H9 (cell line): ENCODE data around the gene UPB1. TPM values are rescaled to one million over a fixed set of nuclear protein-coding genes. Genes with fewer than 3 reads are reported as not detected.

Source experiments
- DNase-seq: peaks from one replicate; pipeline ENCODE4 v3.0.0-alpha.2; 2017
- H2AFZ ChIP-seq: one replicate; pipeline ENCODE4 v1.6.1; 2013; ENCODE audit warnings: mild to moderate bottlenecking, low read length, control low read depth, moderate library complexity
- H2AK5ac ChIP-seq: 2 replicates; pipeline ENCODE4 v1.6.1; 2013; ENCODE audit warnings: low read length, control low read depth, mixed read lengths; ENCODE audit not compliant: insufficient read length
- H2BK120ac ChIP-seq: one replicate; pipeline ENCODE4 v1.6.1; 2013; ENCODE audit warnings: low read depth, mild to moderate bottlenecking, low read length, control low read depth, inconsistent platforms; ENCODE audit not compliant: poor library complexity, severe bottlenecking
- H2BK12ac ChIP-seq: 2 replicates; pipeline ENCODE4 v1.6.1; 2013; ENCODE audit warnings: low read length, control low read depth, mixed read lengths, low read depth; ENCODE audit not compliant: insufficient read length
- H2BK15ac ChIP-seq: 2 replicates; pipeline ENCODE4 v1.6.1; 2013; ENCODE audit warnings: low read depth, low read length, control low read depth
- H2BK20ac ChIP-seq: one replicate; pipeline ENCODE4 v1.6.1; 2013; ENCODE audit warnings: low read depth, mild to moderate bottlenecking, low read length, control low read depth, inconsistent platforms; ENCODE audit not compliant: poor library complexity, severe bottlenecking
- H2BK5ac ChIP-seq: 2 replicates; pipeline ENCODE4 v1.6.1; 2013; ENCODE audit warnings: low read length, control low read depth, mixed read lengths; ENCODE audit not compliant: insufficient read length
- H3K14ac ChIP-seq: 2 replicates; pipeline ENCODE4 v1.6.1; 2013; ENCODE audit warnings: low read length, control low read depth; ENCODE audit not compliant: insufficient read depth
- H3K18ac ChIP-seq: 2 replicates; pipeline ENCODE4 v1.6.1; 2013; ENCODE audit warnings: low read depth, mild to moderate bottlenecking, mixed read lengths, low read length, control low read depth; ENCODE audit not compliant: insufficient read length
- H3K23ac ChIP-seq: 2 replicates; pipeline ENCODE4 v1.6.1; 2013; ENCODE audit warnings: low read length, control low read depth, mixed read lengths, low read depth; ENCODE audit not compliant: insufficient read length
- H3K23me2 ChIP-seq: 2 replicates; pipeline ENCODE4 v1.6.1; 2013; ENCODE audit warnings: low read depth, mild to moderate bottlenecking, mixed read lengths, low read length, control low read depth; ENCODE audit not compliant: insufficient read length, poor library complexity, severe bottlenecking
- H3K27ac ChIP-seq: 2 replicates; pipeline ENCODE4 v1.5.1; 2013; ENCODE audit warnings: low read length, control low read depth, mixed read lengths, low read depth; ENCODE audit not compliant: insufficient read length
- H3K27me3 ChIP-seq: 2 replicates; pipeline ENCODE4 v1.6.1; 2013; ENCODE audit warnings: low read length, control low read depth, inconsistent platforms; ENCODE audit not compliant: insufficient read depth
- H3K4ac ChIP-seq: 2 replicates; pipeline ENCODE4 v1.6.1; 2013; ENCODE audit warnings: low read depth, mild to moderate bottlenecking, control low read depth, inconsistent platforms, low read length, moderate library complexity
- H3K4me1 ChIP-seq: 2 replicates; pipeline ENCODE4 v1.6.1; 2013; ENCODE audit warnings: low read length, control low read depth, inconsistent platforms; ENCODE audit not compliant: insufficient read depth
- H3K4me2 ChIP-seq: 2 replicates; pipeline ENCODE4 v1.6.1; 2013; ENCODE audit warnings: low read length, control low read depth, mixed read lengths; ENCODE audit not compliant: insufficient read length, insufficient read depth
- H3K56ac ChIP-seq: 2 replicates; pipeline ENCODE4 v1.6.1; 2013; ENCODE audit warnings: low read depth, mild to moderate bottlenecking, mixed read lengths, low read length, control low read depth; ENCODE audit not compliant: insufficient read length
- H3K79me1 ChIP-seq: 2 replicates; pipeline ENCODE4 v1.6.1; 2013; ENCODE audit warnings: low read depth, mild to moderate bottlenecking, moderate library complexity, low read length, control low read depth, inconsistent platforms; ENCODE audit not compliant: insufficient read depth, poor library complexity, severe bottlenecking
- H3K79me2 ChIP-seq: 2 replicates; pipeline ENCODE4 v1.6.1; 2013; ENCODE audit warnings: low read length, control low read depth, inconsistent platforms; ENCODE audit not compliant: insufficient read depth
- H3K9ac ChIP-seq: 2 replicates; pipeline ENCODE4 v1.6.1; 2013; ENCODE audit warnings: low read length, control low read depth, mixed read lengths; ENCODE audit not compliant: insufficient read length; ENCODE audit errors: extremely low read depth
- H3K9me3 ChIP-seq: one replicate; pipeline ENCODE4 v1.6.1; 2013; ENCODE audit warnings: low read depth, low read length, inconsistent platforms; ENCODE audit not compliant: control insufficient read depth
- H3T11ph ChIP-seq: one replicate; pipeline ENCODE4 v1.6.1; 2013; ENCODE audit warnings: mild to moderate bottlenecking, low read length, control low read depth, inconsistent platforms
- H4K20me1 ChIP-seq: one replicate; pipeline ENCODE4 v1.6.1; 2013; ENCODE audit not compliant: control insufficient read depth, insufficient read length, insufficient read depth
- H4K5ac ChIP-seq: 2 replicates; pipeline ENCODE4 v1.6.1; 2013; ENCODE audit warnings: low read depth, mild to moderate bottlenecking, mixed read lengths, low read length, control low read depth; ENCODE audit not compliant: insufficient read length
- H4K8ac ChIP-seq: replicated peaks from 2 replicates; pipeline ENCODE4 v1.6.1; 2013; ENCODE audit warnings: low read length, control low read depth, mixed read lengths, low read depth; ENCODE audit not compliant: insufficient read length
- H4K91ac ChIP-seq: 2 replicates; pipeline ENCODE4 v1.6.1; 2013; ENCODE audit warnings: low read depth, mild to moderate bottlenecking, moderate library complexity, mixed read lengths, low read length, control low read depth; ENCODE audit not compliant: insufficient read length
- H3K27ac Mint-ChIP-seq, 3 experiments: 2 replicates in 2 of 3; 3 replicates in 1 of 3; pipeline ENCODE4 v1.8.0; 2020 to 2021; ENCODE audit warnings: mixed read lengths in 3 of 3, mild to moderate bottlenecking in 1 of 3, moderate library complexity in 1 of 3
- H3K27me3 Mint-ChIP-seq: 2 replicates; pipeline ENCODE4 v1.8.0; 2021; ENCODE audit warnings: low read depth, mild to moderate bottlenecking, moderate library complexity, mixed read lengths
- H3K36me3 Mint-ChIP-seq, 3 experiments: 2 replicates in 2 of 3; 3 replicates in 1 of 3; pipeline ENCODE4 v1.8.0; 2020 to 2021; ENCODE audit warnings: low read depth in 3 of 3, mixed read lengths in 3 of 3; ENCODE audit not compliant: insufficient read depth in 1 of 3
- H3K4me1 Mint-ChIP-seq, 2 experiments: 2 replicates each; pipeline ENCODE4 v1.8.0; 2020; ENCODE audit warnings: mixed read lengths in 2 of 2
- H3K4me3 Mint-ChIP-seq, 2 experiments: 2 replicates in 1 of 2; 3 replicates in 1 of 2; pipeline ENCODE4 v1.8.0; 2020 to 2021; ENCODE audit warnings: mild to moderate bottlenecking in 2 of 2, mixed read lengths in 2 of 2, moderate library complexity in 1 of 2
- H3K9me3 Mint-ChIP-seq, 2 experiments: 2 replicates in 1 of 2; 3 replicates in 1 of 2; pipeline ENCODE4 v1.8.0; 2020; ENCODE audit warnings: mild to moderate bottlenecking in 2 of 2, mixed read lengths in 2 of 2, moderate library complexity in 1 of 2
- WGBS: extraction: QIAGEN DNeasy Blood & Tissue Kit; methylation state at CpG from one replicate; pipeline ENCODE4 v1.1.7; 2013; ENCODE audit warnings: missing lambda C conversion rate, low lambda C conversion rate, mixed read lengths; ENCODE audit not compliant: insufficient read length; ENCODE audit errors: extremely low coverage; 5-methylcytosine and 5-hydroxymethylcytosine counted together
- total RNA-seq: library from RNA; stranded (reverse); gene quantifications from 2 replicates; pipeline ENCODE4 v1.2.1, GENCODE V29; 2021
- TF ChIP-seq, protein P1 (sequence below): fragments of 200-600 bp; sonication (generic); conservative IDR thresholded peaks from 3 replicates; pipeline ENCODE4 v1.8.0; 2021; ENCODE audit warnings: antibody characterized with exemption, mild to moderate bottlenecking

The UPB1 gene
- total RNA-seq, 1 experiment from 2014 or later = not detected

DNA sequence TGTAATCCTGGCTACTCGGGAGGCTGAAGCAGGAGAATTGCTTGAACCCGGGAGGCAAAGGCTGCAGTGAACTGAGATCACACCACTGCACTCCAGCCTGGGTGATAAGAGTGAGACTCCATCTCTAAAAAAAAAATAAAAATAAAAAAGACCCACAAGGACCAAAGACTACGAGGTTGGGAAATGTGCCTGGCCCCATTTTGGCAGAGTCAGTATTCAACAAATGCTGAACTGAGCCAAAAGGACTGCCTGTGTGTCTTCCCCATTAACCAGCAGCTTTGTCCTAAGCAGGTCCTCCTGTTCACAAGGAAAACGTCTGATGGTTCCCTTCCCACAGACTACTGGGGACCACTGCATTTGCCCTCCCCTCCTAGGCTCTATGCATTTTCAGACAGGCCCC lies 40.1 kb upstream of the UPB1 start:
- Histone ChIP-seq H2BK12ac (no peak overlapping the region), H4K91ac (no peak overlapping the region), H3K27me3 (no peaks in the 10 kb centered on the region), H3K9me3 (no peaks in the 10 kb centered on the region), H3K23me2 (no peaks in the 10 kb centered on the region), H3K9ac (no peak overlapping the region), H3K79me2 (no peaks in the 10 kb centered on the region), H3K18ac (no peak overlapping the region), H3K23ac (no peak overlapping the region), H2BK15ac (no peak overlapping the region), H3K27ac (no peak overlapping the region), H4K8ac (no peak overlapping the region), H4K5ac (no peak overlapping the region), H3K79me1 (no peaks in the 10 kb centered on the region), H2AFZ (no peak overlapping the region), H3K4me2 (no peak overlapping the region), H2BK5ac (no peak overlapping the region), H4K20me1 (no peaks in the 10 kb centered on the region), H3K56ac (no peak overlapping the region), H3T11ph (no peak overlapping the region), H3K14ac (no peak overlapping the region), H2BK20ac (no peak overlapping the region), H2BK120ac (no peak overlapping the region), H3K4ac (no peak overlapping the region), H3K4me1 (no peaks in the 10 kb centered on the region; the same call in 1 of the 2 replicates), H2AK5ac (no peak overlapping the region)
- Mint-ChIP-seq H3K36me3 (no peaks in the 10 kb centered on the region), H3K4me1 (peaks cover 8 to 11% of the 10 kb centered on the region in 2 experiments), H3K27ac (no peak overlapping the region), H3K4me3 (no peak overlapping the region), H3K9me3 (peaks cover 0 to 2% of the 10 kb centered on the region in 2 experiments; a peak in 2 of 5 replicates), H3K27me3 (peaks cover 2% of the 10 kb centered on the region; the same call in 1 of the 2 replicates)
- WGBS = no CpG with 5 or more reads among the region's 4 CpGs
- DNase-seq = no peak
- TF ChIP-seq, protein P1, sequence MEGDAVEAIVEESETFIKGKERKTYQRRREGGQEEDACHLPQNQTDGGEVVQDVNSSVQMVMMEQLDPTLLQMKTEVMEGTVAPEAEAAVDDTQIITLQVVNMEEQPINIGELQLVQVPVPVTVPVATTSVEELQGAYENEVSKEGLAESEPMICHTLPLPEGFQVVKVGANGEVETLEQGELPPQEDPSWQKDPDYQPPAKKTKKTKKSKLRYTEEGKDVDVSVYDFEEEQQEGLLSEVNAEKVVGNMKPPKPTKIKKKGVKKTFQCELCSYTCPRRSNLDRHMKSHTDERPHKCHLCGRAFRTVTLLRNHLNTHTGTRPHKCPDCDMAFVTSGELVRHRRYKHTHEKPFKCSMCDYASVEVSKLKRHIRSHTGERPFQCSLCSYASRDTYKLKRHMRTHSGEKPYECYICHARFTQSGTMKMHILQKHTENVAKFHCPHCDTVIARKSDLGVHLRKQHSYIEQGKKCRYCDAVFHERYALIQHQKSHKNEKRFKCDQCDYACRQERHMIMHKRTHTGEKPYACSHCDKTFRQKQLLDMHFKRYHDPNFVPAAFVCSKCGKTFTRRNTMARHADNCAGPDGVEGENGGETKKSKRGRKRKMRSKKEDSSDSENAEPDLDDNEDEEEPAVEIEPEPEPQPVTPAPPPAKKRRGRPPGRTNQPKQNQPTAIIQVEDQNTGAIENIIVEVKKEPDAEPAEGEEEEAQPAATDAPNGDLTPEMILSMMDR = no peak
